Psoas muscle (tissue), 8 donors: ENCODE results near the gene GORASP2. TPM values are rescaled to one million over a fixed set of nuclear protein-coding genes. Genes with fewer than 3 reads are reported as not detected.
"Not testable (repeated sequence)": the region's sequence is repeated elsewhere in the genome, so short reads cannot be mapped to it uniquely, and the experiment has no call there.

Source experiments
- ATAC-seq, 4 donors: fragments of 200-7000 bp; cut with Tn5 transposase; one replicate each; pipeline ENCODE4 v1.9.1; 2020; ENCODE audit warnings: moderate library complexity in 3 of 4, mild to moderate bottlenecking in 2 of 4
- DNase-seq, 2 donors: peaks; one replicate each; pipeline ENCODE4 v3.0.0-alpha.2; 2020
- H3K27ac ChIP-seq: fragments of 200-600 bp; one replicate; pipeline ENCODE4 v1.8.0; 2022
- H3K27me3 ChIP-seq, 3 donors: fragments of 200-600 bp in 1 of 3; one replicate each; pipeline versions ENCODE4 v1.6.1 to v1.8.0; 2013 to 2022; ENCODE audit warnings: low read length in 2 of 3, mild to moderate bottlenecking in 2 of 3, moderate library complexity in 1 of 3; ENCODE audit not compliant: insufficient read depth in 3 of 3
- H3K36me3 ChIP-seq, 2 donors: fragments of 200-600 bp in 1 of 2; one replicate each; pipeline versions ENCODE4 v1.6.1 to v1.8.0; 2013 to 2022; ENCODE audit warnings: low read depth in 1 of 2, mild to moderate bottlenecking in 1 of 2, moderate library complexity in 1 of 2; ENCODE audit not compliant: insufficient read depth in 1 of 2
- H3K4me1 ChIP-seq: fragments of 200-600 bp; one replicate; pipeline ENCODE4 v1.8.0; 2022
- H3K4me3 ChIP-seq: fragments of 200-600 bp; one replicate; pipeline ENCODE4 v1.8.0; 2022; ENCODE audit warnings: mild to moderate bottlenecking
- H3K9me3 ChIP-seq: fragments of 200-600 bp; one replicate; pipeline ENCODE4 v1.8.0; 2022
- CTCF ChIP-seq: fragments of 200-600 bp; IDR thresholded peaks from one replicate; pipeline ENCODE4 v1.8.0; 2022; ENCODE audit warnings: antibody characterized with exemption
- WGBS, 3 donors: extraction: QIAGEN DNeasy Blood & Tissue Kit; methylation state at CpG; one replicate each; pipeline versions ENCODE4 v1.1.6 to v1.1.7; 2013; 5-methylcytosine and 5-hydroxymethylcytosine counted together
- intact Hi-C, 2 donors: fragments of 100-400 bp; cut with DNase I; formaldehyde crosslinking; loops; one replicate each; pipeline versions ENCODE4 v1.11.0 to v1.14.2; 2022
- polyA plus RNA-seq, 3 donors: library from polyadenylated mRNA; stranded (reverse); fragments of 200-250 nt; gene quantifications; one replicate each; pipeline ENCODE4 v1.2.3, GENCODE V29; 2013
- total RNA-seq, 4 donors: library from RNA; stranded (reverse); fragmentation: NEBNext Ultra II Directional in 2 of 4; extraction: Animal tissue kit (Norgen Biotek cat#: 25700) in 2 of 4; gene quantifications; one replicate each; pipeline versions ENCODE4 v1.2.1 to v1.2.4, GENCODE V29; 2021 to 2023
- donor health status: healthy with polysubstance abuse.
- donor health status: DM: no; HTN: no; CAD: no; lungs with moderate emphysema.
- donor health status: Bipolar disorder and iron deficiency.
- donor health status: healthy.
- donor health status: DM: yes; HTN: yes; CAD: no.
- donor health status: DM: no; HTN: no; CAD: no.
- donor health status: DM: no; HTN: no; CAD: no.
- donor health status: DM: yes; HTN: yes; CAD: no.

GORASP2 gene
- total and polyA plus RNA-seq, 7 donors: 37.8 to 76.9 (median 51.8) TPM

DNA sequence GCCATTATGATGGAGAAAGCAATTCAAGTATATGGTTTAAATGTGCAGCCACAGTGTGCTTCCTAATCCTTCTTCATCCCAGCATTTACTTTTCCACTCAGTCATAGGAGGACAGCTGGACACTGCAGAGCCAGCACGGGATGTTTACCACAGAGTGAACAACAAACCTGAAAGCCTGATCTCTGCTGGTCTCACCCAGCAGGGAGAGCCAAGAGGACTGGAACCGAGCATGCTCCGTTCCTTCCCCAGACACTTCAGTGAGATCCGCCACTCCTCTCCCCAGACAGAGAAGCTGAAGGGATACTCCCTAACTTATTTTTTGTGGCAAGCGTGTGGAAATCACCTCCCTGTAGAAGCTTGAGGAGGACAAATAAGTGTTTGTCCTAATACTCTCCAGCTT is 23.2 kb upstream of the GORASP2 start:
- Histone ChIP-seq H3K27ac (no peak overlapping the region), H3K4me1 (no peaks in the 10 kb centered on the region), H3K36me3 (no peaks in the 10 kb centered on the region), H3K27me3 (no peaks in the 10 kb centered on the region), H3K9me3 (peaks cover 12% of the 10 kb centered on the region), H3K4me3 (no peak overlapping the region)
- no peak for DNase-seq
- intact Hi-C loops: no loop called here
- no peak for ATAC-seq
- 29 to 46% (median 38%) methylated on average over 5 of the region's 5 CpGs for WGBS, 3 donors
- TF ChIP-seq CTCF: no peak

DNA sequence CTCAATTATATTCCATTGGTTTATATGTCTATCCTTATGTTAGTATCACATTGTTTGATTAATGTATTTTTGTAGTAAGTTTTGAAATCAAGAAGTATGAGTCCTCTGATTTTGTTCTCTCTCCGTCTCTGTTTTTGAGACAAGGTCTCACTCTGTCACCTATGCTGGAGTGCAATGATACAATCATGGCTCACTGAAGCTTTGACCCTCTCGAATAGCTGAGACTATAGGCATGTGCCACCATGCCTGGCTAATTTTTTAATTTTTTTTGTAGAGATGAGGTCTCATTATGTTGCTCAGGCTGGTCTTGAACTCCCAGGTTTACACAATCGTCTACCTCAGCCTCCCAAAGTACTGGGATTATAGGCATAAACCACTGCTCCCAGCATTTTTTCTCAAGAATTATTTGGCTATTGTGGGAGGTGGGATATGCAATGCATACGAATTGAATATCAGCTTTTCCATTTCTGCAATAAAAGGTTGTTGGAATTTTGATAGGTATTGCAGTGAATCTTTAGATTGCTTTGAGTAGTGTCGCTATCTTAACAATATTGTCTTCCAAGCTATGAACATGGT is 17.7 kb upstream of the GORASP2 start:
- no peaks in the 10 kb centered on the region for H3K36me3 ChIP-seq
- no peak overlapping the region for H3K4me3 ChIP-seq
- intact Hi-C loops: no loop called here
- H3K9me3 ChIP-seq: peaks cover 43% of the 10 kb centered on the region
- no peak overlapping the region for H3K27ac ChIP-seq
- DNase-seq (no peak), ATAC-seq (no peak)
- WGBS, 3 donors: 83 to 89% (median 86%) methylated on average over 5 of the region's 5 CpGs
- no peaks in the 10 kb centered on the region for H3K4me1 ChIP-seq
- TF ChIP-seq CTCF: no peak
- H3K27me3 ChIP-seq: peaks cover 0 to 3% (median 0%) of the 10 kb centered on the region in 3 donors

DNA sequence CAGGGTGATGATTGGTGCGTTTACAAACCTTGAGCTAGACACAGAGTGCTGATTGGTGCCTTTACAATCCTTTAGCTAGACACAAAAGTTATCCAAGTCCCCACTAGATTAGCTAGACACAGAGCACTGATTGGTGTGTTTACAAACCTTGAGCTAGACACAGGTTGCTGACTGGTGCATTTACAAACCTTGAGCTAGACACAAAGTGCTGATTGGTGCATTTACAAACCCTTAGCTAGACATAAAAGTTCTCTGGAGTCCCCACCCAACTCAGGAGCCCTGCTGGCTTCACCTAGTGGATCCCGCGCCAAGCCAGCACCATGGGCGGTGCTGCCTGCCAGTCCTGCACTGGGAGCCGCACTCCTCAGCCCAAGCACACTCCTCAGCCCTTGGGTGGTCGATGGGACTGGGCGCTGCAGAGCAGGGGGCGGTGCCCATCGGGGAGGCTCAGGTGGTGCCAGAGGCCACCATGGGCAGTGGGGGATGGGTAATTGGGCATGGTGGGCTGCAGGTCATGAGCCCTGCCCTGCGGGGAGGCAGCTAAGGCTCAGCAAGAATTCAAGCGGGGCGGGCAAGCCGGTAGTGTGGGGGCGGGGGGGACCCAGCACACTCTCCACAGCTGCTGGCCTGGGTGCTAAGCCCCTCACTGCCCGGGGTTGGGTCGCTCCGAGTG is 13.9 kb upstream of the GORASP2 start:
- H3K27ac ChIP-seq, DNase-seq, H3K4me3 ChIP-seq, H3K36me3 ChIP-seq, H3K27me3 ChIP-seq, H3K4me1 ChIP-seq, intact Hi-C loops, ATAC-seq: not testable (repeated sequence)
- H3K9me3 ChIP-seq: peaks cover 54% of the 10 kb centered on the region
- 93 to 99% (median 95%) methylated on average over 12 to 17 of the region's 17 CpGs for whole genome bisulfite sequencing, 3 donors

DNA sequence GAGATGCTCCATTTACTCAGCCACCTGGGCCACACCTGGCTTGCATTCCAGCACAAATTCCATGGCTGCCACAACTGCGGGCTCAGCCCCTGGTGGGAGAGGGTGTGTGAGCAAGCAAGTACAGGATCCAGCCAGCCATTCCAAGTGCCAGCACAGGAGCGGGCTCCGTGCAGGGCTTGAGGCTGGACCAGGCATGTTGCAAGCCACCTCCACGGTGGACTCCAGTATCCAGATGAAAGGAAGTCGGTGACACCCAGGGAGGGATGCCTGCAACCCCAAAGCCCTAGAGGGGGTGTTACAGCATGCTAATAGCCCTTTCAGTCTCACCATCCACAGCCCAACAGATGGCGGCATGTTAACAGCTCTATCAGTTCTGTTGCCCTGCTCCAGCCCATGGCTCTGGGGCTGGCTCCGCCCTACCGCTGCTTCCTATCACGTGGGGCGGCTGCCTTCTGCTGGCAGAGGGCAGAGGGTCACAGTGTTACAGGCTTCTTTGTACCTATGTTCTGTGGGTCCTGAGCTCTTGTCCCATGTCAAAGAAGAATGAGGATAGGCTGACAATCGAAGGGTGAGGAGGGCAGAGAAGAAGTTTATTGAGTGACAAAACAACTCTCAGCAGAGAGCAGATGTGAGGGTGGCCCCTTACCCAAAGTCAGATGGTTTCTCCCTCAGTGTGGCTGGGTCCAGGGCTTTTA is 11.7 kb upstream of the GORASP2 start:
- Histone ChIP-seq H3K36me3 (no peaks in the 10 kb centered on the region), H3K27me3 (peaks cover 0 to 3% (median 0%) of the 10 kb centered on the region in 3 donors), H3K27ac (no peak overlapping the region), H3K9me3 (peaks cover 33% of the 10 kb centered on the region), H3K4me1 (no peaks in the 10 kb centered on the region), H3K4me3 (no peak overlapping the region)
- TF ChIP-seq CTCF: no peak
- ATAC-seq (no peak), DNase-seq (no peak)
- intact Hi-C loops: no loop called here
- 88 to 92% (median 90%) methylated on average over 10 to 11 of the region's 11 CpGs for WGBS, 3 donors

GRCh38 chr2:170917957-170918356 is 11.1 kb upstream of the GORASP2 start:
- TF ChIP-seq CTCF: no peak
- DNase-seq: no peak
- no peaks in the 10 kb centered on the region for H3K4me1 ChIP-seq
- H3K27ac ChIP-seq: no peak overlapping the region
- H3K27me3 ChIP-seq: peaks cover 0 to 3% (median 0%) of the 10 kb centered on the region in 3 donors
- H3K9me3 ChIP-seq: peaks cover 32% of the 10 kb centered on the region
- intact Hi-C loops: no loop called here
- WGBS, 3 donors: 76 to 85% (median 81%) methylated on average over 5 of the region's 5 CpGs
- no peak for ATAC-seq
- no peak overlapping the region for H3K4me3 ChIP-seq
- no peaks in the 10 kb centered on the region for H3K36me3 ChIP-seq

DNA sequence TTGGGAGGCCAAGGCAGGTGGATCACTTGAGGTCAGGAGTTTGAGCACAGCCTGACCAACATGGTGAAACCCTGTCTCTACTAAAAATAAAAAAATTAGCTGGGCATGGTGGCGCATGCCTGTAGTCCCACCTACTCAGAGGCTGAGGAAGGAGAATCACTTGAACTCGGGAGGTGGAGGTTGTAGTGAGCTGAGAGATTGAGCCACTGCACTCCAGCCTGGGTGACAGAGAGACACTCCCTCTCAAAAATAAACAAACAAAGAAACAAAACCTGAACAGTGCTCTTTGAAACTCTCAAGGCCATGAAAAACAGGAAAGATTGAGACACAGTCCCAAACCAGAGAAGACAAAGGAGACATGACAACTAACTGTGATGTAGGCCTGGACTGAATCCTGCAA is 7.2 kb upstream of the GORASP2 start:
- H3K27ac ChIP-seq, H3K4me1 ChIP-seq, intact Hi-C loops, H3K36me3 ChIP-seq, H3K4me3 ChIP-seq, ATAC-seq, DNase-seq, H3K27me3 ChIP-seq: not testable (repeated sequence)
- WGBS, 3 donors: 91 to 95% (median 95%) methylated on average over 2 of the region's 2 CpGs
- H3K9me3 ChIP-seq: peaks cover 12% of the 10 kb centered on the region
